Measurements from ENCODE around the gene CDK17.

CDK17 gene

GRCh38 chr12:96260231-96260630 lies 140.0 kb downstream of the CDK17 start:
- no peak for DNase-seq

GRCh38 chr12:96258104-96258961 lies 141.9 kb downstream of the CDK17 start:
- peak; percentile 72 for DNase-seq

- no peak for DNase-seq
Observed at GRCh38 chr12:96257550-96258103, 142.6 kb downstream of the CDK17 start.

- no peak for DNase-seq
Observed at GRCh38 chr12:96256672-96257361, 143.4 kb downstream of the CDK17 start.

- peak; percentile 75 for DNase-seq
Observed at GRCh38 chr12:96255077-96255476, 145.2 kb downstream of the CDK17 start.

GRCh38 chr12:96250119-96250685 lies 150.0 kb downstream of the CDK17 start:
- no peak for DNase-seq

- no peak for DNase-seq
Observed at GRCh38 chr12:96249196-96250118, 150.8 kb downstream of the CDK17 start.

GRCh38 chr12:96248136-96248931 lies 151.9 kb downstream of the CDK17 start:
- no peak for DNase-seq

GRCh38 chr12:96247563-96247962 lies 152.7 kb downstream of the CDK17 start:
- DNase-seq, result no peak

GRCh38 chr12:96246926-96247505 lies 153.2 kb downstream of the CDK17 start:
- no peak for DNase-seq

- no peak for DNase-seq
Observed at GRCh38 chr12:96244826-96245225, 155.4 kb downstream of the CDK17 start.

GRCh38 chr12:96242597-96242996 lies 157.6 kb downstream of the CDK17 start:
- DNase-seq, result no peak

- peak; percentile 51 for DNase-seq
Observed at GRCh38 chr12:96241846-96242256, 158.4 kb downstream of the CDK17 start.

- no peak for DNase-seq
Observed at GRCh38 chr12:96241431-96241830, 158.8 kb downstream of the CDK17 start.

GRCh38 chr12:96240656-96241055 lies 159.6 kb downstream of the CDK17 start:
- no peak for DNase-seq

- no peak for DNase-seq
Observed at GRCh38 chr12:96239711-96240635, 160.3 kb downstream of the CDK17 start.

GRCh38 chr12:96238336-96239047 lies 161.7 kb downstream of the CDK17 start:
- DNase-seq, result no peak

GRCh38 chr12:96237465-96238077 lies 162.7 kb downstream of the CDK17 start:
- DNase-seq, result no peak

GRCh38 chr12:96237035-96237434 lies 163.2 kb downstream of the CDK17 start:
- DNase-seq, result no peak

All from DMS153 (cell line).